GM19372 (cell line): ENCODE data around the gene ST8SIA2.
"Not testable (repeated sequence)": the region's sequence is repeated elsewhere in the genome, so short reads cannot be mapped to it uniquely, and the experiment has no call there.

Experiments used
- ATAC-seq: cut with Tn5 transposase; IDR thresholded peaks from one replicate; pipeline ENCODE4 v1.9.1; 2021; ENCODE audit warnings: mild to moderate bottlenecking, low read depth, moderate library complexity; ENCODE audit not compliant: unreplicated experiment

The ST8SIA2 gene

DNA sequence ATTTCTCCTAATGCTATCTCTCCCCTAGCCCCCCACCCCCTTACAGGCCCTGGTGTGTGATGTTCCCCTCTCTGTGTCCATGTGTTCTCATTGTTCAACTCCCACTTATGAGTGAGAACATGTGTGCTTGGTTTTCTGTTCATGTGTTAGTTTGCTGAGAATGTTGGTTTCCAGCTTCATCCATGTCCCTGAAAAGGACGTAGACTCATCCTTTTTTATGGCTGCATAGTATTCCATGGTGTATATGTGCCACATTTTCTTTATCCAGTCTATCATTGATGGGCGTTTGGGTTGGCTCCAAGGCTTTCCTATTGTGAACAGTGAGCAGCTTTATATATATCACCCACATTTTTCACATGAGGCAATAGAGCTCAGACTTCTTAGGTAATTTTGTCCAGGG is 86.0 kb downstream of the ST8SIA2 start:
- ATAC-seq: not testable (repeated sequence)

DNA sequence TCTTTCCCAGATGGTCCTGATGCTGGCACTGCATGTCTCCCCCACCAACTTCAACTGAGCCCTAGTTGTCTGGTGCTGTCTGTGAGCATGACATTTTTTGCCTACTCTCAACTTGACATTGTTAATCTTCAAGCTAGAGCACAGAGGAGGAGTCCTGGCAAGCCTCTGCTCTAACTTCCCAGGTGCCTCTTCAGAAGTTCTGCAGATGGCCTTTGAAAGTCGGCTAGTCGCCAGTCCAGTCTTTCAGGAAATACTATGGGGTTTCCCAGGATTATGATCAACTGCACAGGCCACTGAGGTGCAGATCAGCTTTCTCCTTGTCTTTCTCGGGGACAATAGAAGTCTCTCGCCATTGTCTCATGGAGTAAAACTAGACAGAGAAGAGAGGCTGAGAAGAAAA is 86.7 kb downstream of the ST8SIA2 start:
- no peak for ATAC-seq

DNA sequence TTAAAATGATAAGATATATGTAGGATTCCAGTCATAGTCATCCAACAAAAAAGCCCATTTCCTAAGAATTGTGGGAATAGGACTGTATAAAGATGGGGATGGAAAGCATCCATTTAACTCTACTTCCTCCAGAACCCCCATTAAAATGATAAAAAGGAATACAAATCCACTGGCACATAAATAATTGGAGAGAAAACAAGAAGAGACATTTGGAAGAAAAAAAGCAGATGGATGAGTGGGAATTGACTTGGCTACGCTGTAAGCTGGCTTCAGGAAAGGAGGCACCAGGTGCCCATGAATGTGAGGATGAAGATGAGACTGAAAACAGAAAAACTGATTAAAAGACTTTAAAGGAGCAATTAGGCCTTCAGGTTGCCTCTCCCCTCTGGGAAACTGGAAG is 91.8 kb downstream of the ST8SIA2 start:
- ATAC-seq: no peak

DNA sequence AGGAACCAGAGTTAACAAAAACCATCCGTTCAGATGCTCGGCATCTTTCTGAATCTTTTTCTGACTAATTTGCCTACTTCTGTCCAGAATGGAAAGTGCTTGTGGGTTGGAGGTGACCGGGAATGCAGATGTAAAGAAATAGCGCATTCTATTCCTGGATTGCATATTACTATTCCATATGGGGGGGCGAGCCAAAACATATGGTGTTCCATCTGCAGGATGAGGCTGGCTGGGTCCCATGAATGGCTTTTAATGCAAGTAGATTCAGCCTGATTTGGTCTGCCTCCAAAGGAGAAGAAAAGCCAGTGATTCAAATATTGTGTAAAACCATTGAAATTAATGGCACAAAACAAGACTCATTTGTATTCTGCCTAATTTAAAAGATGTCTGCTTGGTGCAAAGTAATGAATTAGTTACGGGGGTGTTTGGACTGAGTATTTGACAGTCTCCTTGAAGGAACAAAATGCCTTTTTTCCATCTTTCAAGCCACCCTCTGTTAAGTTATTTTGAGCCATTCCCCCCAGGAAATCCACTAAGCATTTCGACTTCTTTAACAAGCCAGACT is 99.0 kb downstream of the ST8SIA2 start:
- no peak for ATAC-seq

DNA sequence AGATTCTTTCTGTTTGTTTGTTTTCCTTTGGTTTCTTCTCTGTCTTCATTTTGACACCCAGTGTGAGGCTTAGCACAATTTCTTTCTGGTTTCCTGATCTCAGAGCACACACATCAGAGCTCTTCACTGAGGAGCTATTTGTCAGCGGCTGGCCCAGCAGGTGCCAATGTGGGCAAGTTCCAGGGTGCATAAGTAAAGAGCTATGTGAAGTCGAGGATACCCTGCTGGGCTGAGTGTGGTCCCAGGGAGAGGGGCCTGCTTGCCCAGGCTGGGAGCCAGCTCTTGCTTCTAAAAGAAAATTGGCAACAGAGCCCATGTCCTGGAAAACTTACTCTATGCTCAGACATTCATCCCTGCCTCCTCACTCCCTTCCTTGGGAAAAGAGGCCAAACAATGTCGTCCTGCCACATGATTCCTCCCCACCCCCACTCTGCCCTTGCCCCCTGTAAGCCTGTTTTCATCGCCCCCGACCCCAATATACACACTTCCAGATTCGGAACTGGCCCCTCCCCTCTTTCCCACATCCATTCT is 101.2 kb downstream of the ST8SIA2 start:
- ATAC-seq: no peak

DNA sequence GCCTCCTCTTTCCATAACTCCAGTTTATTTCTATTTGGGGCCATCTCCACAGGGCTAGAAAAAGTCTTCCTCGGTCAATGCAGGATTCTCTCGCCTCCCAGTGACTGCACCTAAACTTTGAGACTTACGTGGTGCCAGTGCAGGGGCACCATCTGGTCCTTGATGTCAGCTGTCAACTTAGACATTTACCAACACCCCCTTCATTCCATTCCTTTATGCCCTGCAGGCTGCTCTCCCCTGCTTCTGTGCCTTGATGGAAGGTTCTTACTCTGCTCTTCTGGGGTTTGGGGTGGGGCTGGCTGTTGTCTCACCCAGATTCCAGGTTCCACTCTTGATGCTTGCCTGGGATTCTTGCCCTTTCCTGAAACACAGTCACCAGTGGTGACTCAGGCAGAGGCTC is 101.8 kb downstream of the ST8SIA2 start:
- no peak for ATAC-seq

DNA sequence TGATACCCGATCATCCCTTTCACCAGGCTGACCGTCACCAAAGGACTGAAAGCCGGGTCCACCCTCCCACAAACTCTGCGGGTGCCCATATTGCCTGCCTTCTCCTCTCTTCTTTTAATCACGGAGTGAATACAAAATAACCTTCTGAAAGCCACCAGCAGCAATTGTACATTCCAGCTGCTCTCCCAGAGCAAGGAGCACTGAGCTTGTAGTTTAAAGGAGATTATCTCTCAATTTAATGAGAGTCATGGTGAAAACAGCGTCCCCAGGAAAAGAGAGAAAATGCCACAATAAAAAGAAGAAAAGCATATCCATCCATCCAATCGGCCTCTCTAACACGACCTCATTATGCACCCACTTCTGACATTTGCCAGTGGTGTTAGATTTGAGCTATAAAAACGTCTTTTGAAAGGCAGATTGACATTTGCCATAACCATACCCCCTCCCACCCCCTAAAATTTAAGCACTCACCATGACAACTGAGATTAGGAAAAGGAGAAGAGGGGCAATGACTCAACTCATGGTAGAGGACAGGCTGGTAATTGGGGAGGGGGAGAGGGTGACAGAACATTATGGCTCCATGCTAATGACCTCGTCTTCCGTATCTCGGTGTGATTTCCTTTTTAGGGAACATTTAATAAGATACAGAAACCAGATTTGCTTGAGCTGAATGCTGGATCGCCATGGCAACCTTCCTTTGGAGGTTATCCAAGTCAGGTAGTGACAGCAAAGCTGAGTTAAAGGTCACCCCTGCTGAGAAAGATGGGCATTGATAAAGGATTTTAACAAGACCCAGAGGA is 106.2 kb downstream of the ST8SIA2 start:
- no peak for ATAC-seq

DNA sequence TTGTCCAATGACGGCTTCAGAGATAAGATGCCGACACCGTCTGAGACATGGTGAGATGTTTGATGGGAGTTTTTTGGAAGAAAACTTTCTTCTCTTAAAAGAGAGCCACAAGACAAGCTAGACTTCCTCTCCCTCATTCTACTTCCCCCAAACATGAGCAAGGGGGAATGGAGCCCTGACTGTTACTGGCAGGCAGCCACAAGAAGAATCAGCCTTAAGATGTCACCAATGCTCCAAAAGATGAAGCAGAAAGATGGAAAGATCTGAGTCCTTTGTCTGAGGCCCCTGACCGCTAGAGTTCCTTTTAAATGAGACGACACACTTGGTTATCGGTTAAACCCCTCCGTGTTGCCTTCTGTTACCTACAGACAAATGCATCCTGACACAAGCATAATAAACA is 108.7 kb downstream of the ST8SIA2 start:
- no peak for ATAC-seq

DNA sequence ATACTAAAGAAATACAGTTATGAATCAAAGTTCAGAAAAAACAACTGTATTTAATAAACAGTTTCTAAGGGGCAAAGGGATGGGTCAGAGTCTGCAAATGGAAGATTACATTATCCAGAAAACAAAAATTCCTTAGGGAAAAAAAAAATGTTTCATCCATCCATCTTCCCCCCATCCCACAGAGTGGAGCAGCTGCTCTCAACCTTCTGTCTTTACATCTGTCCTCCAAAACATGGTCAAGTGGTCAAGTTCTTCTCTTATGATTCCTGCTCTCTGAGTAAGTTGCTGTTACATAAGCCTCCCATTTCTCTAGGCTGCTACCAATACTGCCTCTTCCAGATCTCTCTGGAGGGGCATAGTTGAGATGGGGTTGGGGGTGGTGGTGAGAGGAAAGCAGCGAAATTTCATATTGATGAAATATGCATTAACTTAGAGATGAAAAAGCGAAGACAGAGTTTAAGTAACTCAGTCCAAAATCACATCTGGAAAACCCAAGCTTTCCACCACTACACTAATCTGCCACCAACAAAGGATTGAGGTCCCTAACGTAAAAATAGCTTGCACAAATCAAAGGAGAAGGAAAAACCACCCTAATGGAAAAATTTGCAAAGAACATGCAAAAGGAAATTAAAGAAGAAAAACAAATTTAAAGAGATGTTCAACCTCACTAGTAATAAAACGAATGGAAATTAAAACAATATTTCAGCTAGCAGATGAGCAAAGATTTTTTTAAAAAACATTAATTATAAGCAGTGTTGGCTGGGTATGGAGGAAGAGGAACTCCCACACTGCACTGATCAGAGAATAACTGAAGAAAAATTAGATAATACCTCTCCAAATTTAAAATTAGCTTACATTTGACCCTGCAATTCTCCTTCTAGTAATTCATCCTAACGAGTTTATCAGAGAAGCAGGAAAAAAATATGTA is 109.5 kb downstream of the ST8SIA2 start:
- ATAC-seq: no peak

DNA sequence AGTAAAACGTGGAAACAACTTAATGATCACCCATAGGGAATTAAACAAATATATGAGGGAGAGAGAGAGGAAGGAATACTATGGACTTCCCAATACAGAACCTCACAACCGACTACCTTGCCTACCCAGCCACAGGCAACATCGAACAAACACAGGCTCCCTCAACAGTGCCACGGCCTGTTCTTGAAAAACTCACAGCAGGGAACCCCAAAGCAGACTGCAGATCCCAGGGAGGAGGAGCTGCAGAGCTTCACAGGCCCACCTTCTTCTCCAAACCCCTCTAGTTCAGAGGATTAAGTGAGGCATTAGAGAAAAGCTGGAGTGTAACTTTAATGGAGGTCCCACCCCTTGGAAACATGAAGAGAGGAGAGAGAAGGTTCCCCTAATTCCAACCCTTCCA is 110.2 kb downstream of the ST8SIA2 start:
- ATAC-seq: no peak

DNA sequence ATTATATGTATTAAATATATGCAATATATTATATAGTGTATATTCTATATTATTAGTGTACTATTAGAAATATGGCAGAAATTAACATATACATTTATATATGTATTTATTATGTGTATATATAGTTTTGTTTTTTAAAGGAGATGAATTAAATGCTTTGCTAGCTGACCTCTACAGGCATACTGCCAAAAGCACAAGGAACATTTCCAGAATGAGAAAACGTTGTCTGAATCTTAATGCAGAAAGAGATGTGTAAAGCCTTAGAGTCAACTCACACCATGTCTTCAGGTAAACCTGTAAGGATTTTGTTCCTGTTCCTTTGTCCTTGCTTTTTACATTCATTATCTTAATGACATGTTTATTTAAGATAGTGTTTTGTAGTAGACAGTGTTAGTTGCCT is 111.9 kb downstream of the ST8SIA2 start:
- ATAC-seq: no peak

DNA sequence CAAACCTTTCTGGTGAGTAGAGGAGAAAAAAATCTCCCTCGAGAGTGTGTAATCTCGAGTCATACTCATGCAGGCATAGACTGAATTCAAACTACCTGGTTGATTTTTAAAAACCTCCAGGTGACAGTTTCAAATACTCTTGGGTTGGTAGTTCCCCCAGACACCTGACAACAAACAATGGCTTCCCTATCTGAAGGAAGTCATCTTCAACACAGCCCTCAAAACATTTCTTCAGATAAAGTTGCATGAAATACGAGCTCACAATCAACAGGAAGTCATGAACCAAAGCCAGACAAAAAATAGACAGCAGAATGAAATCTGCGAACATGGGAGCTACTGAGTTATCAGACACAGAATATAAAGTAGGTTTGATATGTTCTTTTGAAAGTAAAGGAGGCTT is 112.8 kb downstream of the ST8SIA2 start:
- no peak for ATAC-seq

DNA sequence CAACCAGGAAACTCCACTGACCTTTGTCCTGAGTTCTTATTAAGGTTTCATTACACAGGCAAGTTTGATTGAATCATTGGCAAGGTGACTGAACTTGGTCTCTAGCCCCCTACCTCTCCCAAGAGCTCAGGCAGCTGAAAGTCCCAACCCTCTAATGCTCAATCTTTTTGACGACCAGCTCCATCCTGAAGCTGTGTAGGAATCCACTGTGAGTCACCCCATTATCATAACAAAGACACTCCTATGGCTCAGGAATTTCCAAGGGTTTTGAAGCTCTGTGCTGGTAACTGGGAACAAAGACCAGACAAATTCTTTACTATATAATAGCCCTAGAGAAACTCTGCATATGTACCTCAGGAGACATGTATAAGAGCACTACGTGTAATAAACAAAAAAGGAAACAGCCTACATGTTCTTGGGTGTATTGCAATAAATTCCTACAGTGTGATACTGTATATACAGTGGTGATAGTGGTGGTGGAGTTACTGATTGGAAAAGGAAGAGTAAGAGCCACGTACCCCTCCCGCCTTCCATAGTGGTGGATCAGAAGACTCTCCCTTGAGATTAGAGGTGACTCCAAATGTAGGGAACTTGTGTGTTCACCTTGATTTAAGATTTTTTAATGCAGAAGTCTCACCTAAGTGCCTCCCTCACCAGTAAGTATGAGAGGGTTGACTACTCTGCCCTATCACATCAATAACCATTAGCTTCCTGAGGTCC is 116.6 kb downstream of the ST8SIA2 start:
- no peak for ATAC-seq
